DND-41 (cell line): ENCODE data around the gene ORM2.

Experiments used
- EZH2 ChIP-seq: IDR thresholded peaks from 3 replicates; pipeline ENCODE4 v1.6.1; 2012; ENCODE audit warnings: borderline replicate concordance, low read depth, mild to moderate bottlenecking, moderate library complexity, low read length, inconsistent platforms; ENCODE audit not compliant: severe bottlenecking
- TF ChIP-seq, protein P1 (sequence below): IDR thresholded peaks from 2 replicates; pipeline ENCODE4 v1.5.1; 2012; ENCODE audit warnings: borderline replicate concordance, low read length, moderate library complexity, mild to moderate bottlenecking; ENCODE audit not compliant: poor library complexity, severe bottlenecking; ENCODE audit errors: extremely low read depth

DNA sequence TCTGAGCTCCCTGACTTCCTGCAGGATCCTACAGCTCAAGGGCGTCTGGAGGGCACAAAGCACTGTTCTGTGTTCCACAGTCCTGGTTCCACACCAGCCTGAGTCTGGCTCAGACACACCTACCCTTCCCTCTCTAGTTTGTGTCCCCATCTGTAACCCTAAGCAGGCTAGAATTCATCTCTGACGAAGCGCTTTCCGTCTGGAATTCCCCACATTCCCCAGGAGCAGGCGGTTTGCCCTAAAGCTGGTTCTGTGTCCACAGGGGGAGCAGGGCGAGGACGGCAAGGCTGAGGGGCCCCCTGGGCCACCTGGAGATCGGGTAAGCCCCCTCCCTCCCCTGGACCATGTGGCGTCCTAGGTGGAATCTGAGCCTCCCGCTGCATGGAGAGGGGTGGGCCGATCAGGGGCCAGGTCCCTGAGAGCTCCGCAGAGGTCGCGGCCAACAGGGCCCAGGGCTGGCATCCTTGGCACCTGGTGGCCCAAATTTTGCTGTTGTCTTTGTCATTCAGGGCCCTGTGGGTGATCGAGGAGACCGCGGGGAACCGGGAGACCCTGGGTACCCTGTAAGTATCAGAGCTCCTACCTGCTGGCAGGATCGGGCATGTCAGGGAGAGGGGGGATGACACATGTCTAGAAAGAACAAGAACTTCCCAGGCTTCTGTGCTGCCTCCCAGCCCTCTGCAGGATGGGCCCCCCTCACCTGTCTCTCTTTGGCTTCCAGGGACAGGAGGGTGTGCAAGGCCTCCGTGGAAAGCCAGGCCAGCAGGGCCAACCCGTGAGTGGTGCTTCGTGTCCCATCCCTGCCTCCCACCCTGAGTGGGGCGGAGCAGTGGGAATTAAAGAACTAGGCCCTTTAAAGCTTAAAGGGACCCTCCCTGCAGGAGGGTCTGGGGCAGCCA, 41.2 kb upstream of the ORM2 start:
- TF ChIP-seq EZH2 = no peak
- TF ChIP-seq, protein P1, sequence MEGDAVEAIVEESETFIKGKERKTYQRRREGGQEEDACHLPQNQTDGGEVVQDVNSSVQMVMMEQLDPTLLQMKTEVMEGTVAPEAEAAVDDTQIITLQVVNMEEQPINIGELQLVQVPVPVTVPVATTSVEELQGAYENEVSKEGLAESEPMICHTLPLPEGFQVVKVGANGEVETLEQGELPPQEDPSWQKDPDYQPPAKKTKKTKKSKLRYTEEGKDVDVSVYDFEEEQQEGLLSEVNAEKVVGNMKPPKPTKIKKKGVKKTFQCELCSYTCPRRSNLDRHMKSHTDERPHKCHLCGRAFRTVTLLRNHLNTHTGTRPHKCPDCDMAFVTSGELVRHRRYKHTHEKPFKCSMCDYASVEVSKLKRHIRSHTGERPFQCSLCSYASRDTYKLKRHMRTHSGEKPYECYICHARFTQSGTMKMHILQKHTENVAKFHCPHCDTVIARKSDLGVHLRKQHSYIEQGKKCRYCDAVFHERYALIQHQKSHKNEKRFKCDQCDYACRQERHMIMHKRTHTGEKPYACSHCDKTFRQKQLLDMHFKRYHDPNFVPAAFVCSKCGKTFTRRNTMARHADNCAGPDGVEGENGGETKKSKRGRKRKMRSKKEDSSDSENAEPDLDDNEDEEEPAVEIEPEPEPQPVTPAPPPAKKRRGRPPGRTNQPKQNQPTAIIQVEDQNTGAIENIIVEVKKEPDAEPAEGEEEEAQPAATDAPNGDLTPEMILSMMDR = no peak
